HFF-Myc (cell line): Measurements from ENCODE around the gene DTWD2.

Experiments
- DNase-seq: peaks from one replicate; pipeline ENCODE4 v3.0.0-alpha.2; 2011; ENCODE audit warnings: low read depth; ENCODE audit errors: extremely low read depth
- H3K4me3 ChIP-seq: replicated peaks from 2 replicates; pipeline ENCODE4 v1.5.1; 2011; ENCODE audit warnings: low read depth, mild to moderate bottlenecking, control low read depth, low read length
- TF ChIP-seq, protein P1 (sequence below): IDR thresholded peaks from 2 replicates; pipeline ENCODE4 v1.5.1; 2012; ENCODE audit warnings: mild to moderate bottlenecking, low read depth, low read length, control low read depth; ENCODE audit errors: missing control alignments

Gene DTWD2

GRCh38 chr5:118802335-118802734 is 186.0 kb downstream of the DTWD2 start:
- H3K4me3 ChIP-seq, result no peak overlapping the region
- TF ChIP-seq, protein P1, sequence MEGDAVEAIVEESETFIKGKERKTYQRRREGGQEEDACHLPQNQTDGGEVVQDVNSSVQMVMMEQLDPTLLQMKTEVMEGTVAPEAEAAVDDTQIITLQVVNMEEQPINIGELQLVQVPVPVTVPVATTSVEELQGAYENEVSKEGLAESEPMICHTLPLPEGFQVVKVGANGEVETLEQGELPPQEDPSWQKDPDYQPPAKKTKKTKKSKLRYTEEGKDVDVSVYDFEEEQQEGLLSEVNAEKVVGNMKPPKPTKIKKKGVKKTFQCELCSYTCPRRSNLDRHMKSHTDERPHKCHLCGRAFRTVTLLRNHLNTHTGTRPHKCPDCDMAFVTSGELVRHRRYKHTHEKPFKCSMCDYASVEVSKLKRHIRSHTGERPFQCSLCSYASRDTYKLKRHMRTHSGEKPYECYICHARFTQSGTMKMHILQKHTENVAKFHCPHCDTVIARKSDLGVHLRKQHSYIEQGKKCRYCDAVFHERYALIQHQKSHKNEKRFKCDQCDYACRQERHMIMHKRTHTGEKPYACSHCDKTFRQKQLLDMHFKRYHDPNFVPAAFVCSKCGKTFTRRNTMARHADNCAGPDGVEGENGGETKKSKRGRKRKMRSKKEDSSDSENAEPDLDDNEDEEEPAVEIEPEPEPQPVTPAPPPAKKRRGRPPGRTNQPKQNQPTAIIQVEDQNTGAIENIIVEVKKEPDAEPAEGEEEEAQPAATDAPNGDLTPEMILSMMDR, result no peak
- no peak for DNase-seq

DNA sequence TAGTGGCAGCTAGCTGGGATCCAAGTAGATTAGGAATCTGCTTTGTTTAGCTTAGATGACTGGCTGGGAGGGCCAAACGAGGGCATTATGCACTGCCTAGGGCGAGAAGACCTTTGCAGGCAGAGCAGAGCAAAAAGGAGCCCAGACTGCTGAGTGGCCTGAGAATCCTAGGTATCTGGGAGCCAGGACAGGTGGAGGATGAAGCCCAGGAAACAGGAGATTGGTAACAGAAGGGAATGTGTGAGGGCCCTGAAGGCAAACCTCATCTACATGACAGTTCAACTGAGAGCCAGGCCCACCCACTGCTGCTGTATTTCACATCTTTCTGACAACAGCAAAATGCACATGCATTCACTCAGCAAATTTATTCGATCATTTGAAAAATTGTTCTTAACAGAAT is 192.3 kb downstream of the DTWD2 start:
- DNase-seq, result no peak
- TF ChIP-seq, protein P1, result no peak
- no peak overlapping the region for H3K4me3 ChIP-seq

DNA sequence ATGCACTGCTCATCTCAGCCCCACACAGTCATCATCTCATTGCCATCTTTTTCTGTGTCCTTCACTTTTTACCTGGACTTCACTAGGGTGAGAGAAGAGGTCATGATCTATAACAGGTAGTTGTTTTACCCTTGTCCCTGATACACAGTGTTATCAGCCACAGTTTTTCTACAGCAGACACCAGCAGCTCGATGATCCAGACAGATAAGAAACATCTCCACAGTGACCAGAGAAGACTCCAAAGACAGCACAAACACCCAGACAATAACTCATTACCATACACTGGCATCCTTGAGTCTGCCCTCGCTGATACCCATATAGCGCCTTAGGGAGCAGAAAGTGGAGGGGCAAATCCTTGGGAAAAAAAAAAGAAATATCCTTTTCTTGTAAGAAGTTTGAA is 194.1 kb downstream of the DTWD2 start:
- H3K4me3 ChIP-seq, result no peak overlapping the region
- TF ChIP-seq, protein P1, result no peak
- DNase-seq, result no peak

DNA sequence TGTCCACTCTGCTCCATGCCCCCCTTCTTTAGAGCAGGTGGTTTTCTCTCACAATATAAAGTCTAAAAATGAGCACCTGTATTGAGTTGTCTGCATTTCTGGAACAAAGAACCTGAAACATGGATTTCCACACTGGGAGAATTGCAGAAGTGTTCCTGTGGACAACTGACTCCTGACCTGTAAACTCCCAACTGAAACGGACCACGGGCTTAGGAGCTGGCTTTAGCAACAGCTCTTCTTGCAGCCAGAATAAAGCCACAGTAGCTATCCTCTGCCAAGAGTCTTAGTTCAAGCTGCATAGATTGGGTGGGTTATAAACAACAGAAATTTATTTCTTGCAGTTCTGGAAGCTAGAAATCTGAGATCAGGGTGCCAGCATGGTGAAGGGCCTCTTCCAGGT is 194.7 kb downstream of the DTWD2 start:
- no peak for DNase-seq
- TF ChIP-seq, protein P1, result no peak
- no peak overlapping the region for H3K4me3 ChIP-seq

DNA sequence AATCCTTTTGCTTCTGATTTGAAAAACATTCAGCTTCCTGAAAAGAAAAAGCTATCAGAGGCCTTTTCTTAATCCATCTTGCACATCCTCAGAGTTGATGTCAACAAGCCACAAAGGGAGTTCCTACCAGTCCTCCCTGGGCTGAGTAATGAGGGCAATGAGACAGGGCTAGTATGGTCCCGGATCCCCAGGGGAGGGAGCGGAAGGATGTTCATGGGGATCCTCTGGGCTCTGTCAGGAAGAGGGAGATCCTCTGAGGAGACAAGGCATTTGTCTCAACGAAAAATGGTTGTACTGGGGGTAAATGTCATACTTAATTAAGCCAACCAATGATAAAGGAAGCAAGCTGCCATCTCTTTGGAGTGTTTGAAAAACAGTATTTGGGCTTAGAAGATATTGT is 195.3 kb downstream of the DTWD2 start:
- no peak overlapping the region for H3K4me3 ChIP-seq
- TF ChIP-seq, protein P1, result no peak
- DNase-seq, result no peak

- TF ChIP-seq, protein P1, result peak; percentile 74
- DNase-seq, result peak; percentile 31
- H3K4me3 ChIP-seq, result no peak overlapping the region
Measured at GRCh38 chr5:118791926-118792734, 196.2 kb downstream of the DTWD2 start.
